GM23248 (cell line): ENCODE results near the gene ZSWIM5. TPM values are rescaled to one million over a fixed set of nuclear protein-coding genes. Genes with fewer than 3 reads are reported as not detected.
"Not testable (repeated sequence)": the region's sequence is repeated elsewhere in the genome, so short reads cannot be mapped to it uniquely, and the experiment has no call there.

ENCODE experiments used
- DNase-seq: peaks from one replicate; pipeline ENCODE4 v3.0.0-alpha.2; 2015
- H2AFZ ChIP-seq: fragments of 200-600 bp; sonication (generic); 2 replicates; pipeline ENCODE4 v1.6.1; 2016; ENCODE audit warnings: antibody characterized with exemption
- H3F3A ChIP-seq: fragments of 200-600 bp; sonication (generic); 2 replicates; pipeline ENCODE4 v1.6.1; 2016; ENCODE audit warnings: mild to moderate bottlenecking, antibody characterized with exemption, mixed run types; ENCODE audit not compliant: insufficient read depth
- H3K27ac ChIP-seq: fragments of 200-600 bp; sonication (generic); 2 replicates; pipeline ENCODE4 v1.5.1; 2016; ENCODE audit warnings: mild to moderate bottlenecking
- H3K27me3 ChIP-seq: fragments of 200-600 bp; sonication (generic); replicated peaks from 2 replicates; pipeline ENCODE4 v1.6.1; 2016; ENCODE audit warnings: mild to moderate bottlenecking; ENCODE audit not compliant: insufficient read depth
- H3K36me3 ChIP-seq: fragments of 200-600 bp; sonication (generic); 2 replicates; pipeline ENCODE4 v1.6.1; 2016; ENCODE audit warnings: low read depth, mild to moderate bottlenecking
- H3K4me1 ChIP-seq: fragments of 200-600 bp; sonication (generic); 2 replicates; pipeline ENCODE4 v1.6.1; 2016; ENCODE audit warnings: mild to moderate bottlenecking; ENCODE audit not compliant: insufficient read depth
- H3K4me2 ChIP-seq: fragments of 200-600 bp; sonication (generic); one replicate; pipeline ENCODE4 v1.6.1; 2016; ENCODE audit warnings: mild to moderate bottlenecking; ENCODE audit not compliant: unreplicated experiment
- H3K4me3 ChIP-seq: fragments of 200-600 bp; sonication (generic); 2 replicates; pipeline ENCODE4 v1.5.1; 2016; ENCODE audit warnings: mild to moderate bottlenecking
- H3K79me2 ChIP-seq: fragments of 200-600 bp; sonication (generic); 2 replicates; pipeline ENCODE4 v1.6.1; 2016; ENCODE audit warnings: mild to moderate bottlenecking; ENCODE audit not compliant: insufficient read depth
- H3K9ac ChIP-seq: fragments of 200-600 bp; sonication (generic); 2 replicates; pipeline ENCODE4 v1.6.1; 2016; ENCODE audit warnings: mild to moderate bottlenecking
- H3K9me2 ChIP-seq: fragments of 200-600 bp; sonication (generic); 2 replicates; pipeline ENCODE4 v1.6.1; 2016; ENCODE audit warnings: mixed run types, mild to moderate bottlenecking, moderate library complexity; ENCODE audit not compliant: insufficient read depth
- H3K9me3 ChIP-seq: fragments of 200-600 bp; sonication (generic); one replicate; pipeline ENCODE4 v1.6.1; 2017; ENCODE audit warnings: low read depth
- H4K20me1 ChIP-seq: fragments of 200-600 bp; sonication (generic); 2 replicates; pipeline ENCODE4 v1.6.0; 2016; ENCODE audit not compliant: insufficient read depth
- EZH2 ChIP-seq: fragments of 200-600 bp; sonication (generic); IDR thresholded peaks from 2 replicates; pipeline ENCODE4 v1.6.1; 2018; ENCODE audit warnings: antibody characterized with exemption, mild to moderate bottlenecking; ENCODE audit not compliant: insufficient read depth, poor library complexity, severe bottlenecking
- EZH2phosphoT487 ChIP-seq: fragments of 200-600 bp; sonication (generic); IDR thresholded peaks from 2 replicates; pipeline ENCODE4 v1.6.1; 2018; ENCODE audit warnings: antibody characterized with exemption, moderate library complexity, mild to moderate bottlenecking, low read depth; ENCODE audit not compliant: insufficient read depth
- WGBS, 2 experiments: methylation state at CpG; one replicate each; pipeline ENCODE4 v1.1.6; 2015 to 2017; ENCODE audit warnings: low lambda C conversion rate in 2 of 2, low coverage in 1 of 2; ENCODE audit errors: missing lambda C conversion rate in 2 of 2; 5-methylcytosine and 5-hydroxymethylcytosine counted together
- in situ Hi-C: fragments of 300-500 bp; cut with MboI; formaldehyde crosslinking; loops from 2 replicates; pipeline ENCODE4 v1.15.0; 2020
- polyA plus RNA-seq: library from polyadenylated mRNA; unstranded; fragments of >200 nt; fragmentation: Nextera tagmentation; extraction: Ambion mirVana; gene quantifications from 2 replicates; pipeline ENCODE4 v1.2.1, GENCODE V29; 2016
- total RNA-seq: library from RNA; depleted of rRNA; stranded (reverse); fragments of >200 nt; shearing (Covaris generic); gene quantifications from 2 replicates; pipeline ENCODE4 v1.2.3, GENCODE V29; 2014; rRNA removed

Gene ZSWIM5
- total RNA-seq (0.54 and 1.1 TPM in 2 replicates), polyA plus RNA-seq (0.06 and 0.08 TPM in 2 replicates)

DNA sequence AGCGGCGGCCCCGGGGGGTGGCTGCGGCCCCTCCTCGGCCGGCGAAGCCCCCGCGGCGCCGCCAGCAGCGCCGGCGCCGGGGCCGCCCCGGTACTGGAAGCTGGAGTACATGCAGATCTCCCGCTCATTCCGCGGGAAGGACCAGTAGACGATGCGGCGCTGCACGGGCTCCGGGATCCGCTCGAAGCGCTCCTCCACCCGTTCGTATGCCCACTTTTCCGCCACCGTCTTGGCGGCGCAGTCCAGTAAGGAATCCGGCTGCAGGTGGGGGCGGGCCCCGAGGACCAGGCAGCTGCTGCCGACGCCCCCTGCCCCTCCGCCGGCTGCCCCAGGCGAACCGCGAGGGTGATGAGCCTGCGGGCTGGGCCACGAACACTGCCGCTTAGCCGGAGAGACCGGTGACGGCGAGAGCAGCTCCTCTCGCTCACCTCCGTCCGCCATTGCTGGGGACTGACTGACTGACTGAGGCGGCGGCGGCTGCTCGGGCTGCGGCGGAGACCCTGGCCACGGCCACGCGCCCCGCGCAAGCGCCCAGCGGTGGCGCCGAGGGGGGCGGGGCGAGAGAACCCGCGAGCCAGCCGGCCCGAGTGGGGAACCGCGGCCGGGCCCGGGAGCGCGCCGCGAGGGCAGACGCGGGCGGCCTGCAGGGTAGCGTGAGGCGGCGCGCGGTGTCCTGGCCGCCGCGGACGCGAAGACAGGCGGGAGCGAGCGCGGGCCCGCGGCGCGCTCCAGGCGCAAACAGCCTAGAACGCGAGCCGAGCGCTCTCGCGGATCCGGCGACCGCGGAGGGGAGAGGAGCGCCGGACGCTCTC lies at the start of gene ZSWIM5:
ZSWIM5 (minus strand) TSS at position 696 of the 812 bp plus-strand sequence; CDS start at position 441, 255 bp downstream.
- peak; percentile 82 for DNase-seq
- Histone ChIP-seq H3K4me1 (peaks cover 10% of the 10 kb centered on the region), H3K9me2 (no peaks in the 10 kb centered on the region), H4K20me1 (no peaks in the 10 kb centered on the region), H2AFZ (peak within 1 kb of the TSS; percentile 91), H3K9ac (peak within 1 kb of the TSS; percentile 45), H3K27me3 (0 out of 2 replicates have a peak, but pooled peaks cover 6% of the 10 kb centered on the region), H3K27ac (no peak within 1 kb of the TSS), H3K9me3 (no peaks in the 10 kb centered on the region), H3K4me2 (peak within 1 kb of the TSS; percentile 86), H3K4me3 (peak within 1 kb of the TSS; percentile 81), H3K36me3 (no peaks in the 10 kb centered on the region), H3F3A (peaks cover 5% of the 10 kb centered on the region; the same call in 1 of the 2 replicates), H3K79me2 (no peaks in the 10 kb centered on the region)
- WGBS, 2 experiments: 1 to 2% methylated on average over 66 to 84 of the region's 118 CpGs
- TF ChIP-seq EZH2: no peak
- TF ChIP-seq EZH2phosphoT487: no peak
- in situ Hi-C loops: no loop called here

DNA sequence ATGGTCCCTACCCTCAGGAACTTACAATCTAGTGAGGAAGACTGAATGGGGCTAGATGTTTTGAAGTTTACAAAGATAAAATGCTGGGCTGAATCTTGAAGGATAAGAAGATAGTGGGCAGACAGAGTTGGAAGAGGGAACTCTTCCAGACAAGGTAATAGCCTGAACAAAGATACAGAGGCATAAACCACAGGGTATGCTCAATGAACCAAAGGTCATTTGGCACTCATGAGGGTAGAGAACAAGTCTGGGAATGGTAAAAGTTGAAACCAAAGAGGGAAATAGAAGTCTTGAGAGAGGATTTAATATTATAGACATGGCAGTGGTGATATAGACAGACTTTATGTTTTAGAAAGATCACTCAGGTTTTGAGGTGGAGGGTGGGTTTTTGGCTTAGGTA lies 48.1 kb upstream of the ZSWIM5 start:
- H3K79me2 ChIP-seq: no peaks in the 10 kb centered on the region
- H3K36me3 ChIP-seq: no peaks in the 10 kb centered on the region
- H3K27me3 ChIP-seq: no peaks in the 10 kb centered on the region
- no peaks in the 10 kb centered on the region for H3K4me1 ChIP-seq
- no peaks in the 10 kb centered on the region for H3F3A ChIP-seq
- TF ChIP-seq EZH2: no peak
- TF ChIP-seq EZH2phosphoT487: no peak
- in situ Hi-C loops: no loop called here
- H2AFZ ChIP-seq: no peak overlapping the region
- no peaks in the 10 kb centered on the region for H3K9me2 ChIP-seq
- H4K20me1 ChIP-seq: no peaks in the 10 kb centered on the region
- no peaks in the 10 kb centered on the region for H3K9me3 ChIP-seq
- no peak overlapping the region for H3K4me3 ChIP-seq
- DNase-seq: no peak
- H3K27ac ChIP-seq: no peak overlapping the region
- H3K4me2 ChIP-seq: no peak overlapping the region
- no peak overlapping the region for H3K9ac ChIP-seq

DNA sequence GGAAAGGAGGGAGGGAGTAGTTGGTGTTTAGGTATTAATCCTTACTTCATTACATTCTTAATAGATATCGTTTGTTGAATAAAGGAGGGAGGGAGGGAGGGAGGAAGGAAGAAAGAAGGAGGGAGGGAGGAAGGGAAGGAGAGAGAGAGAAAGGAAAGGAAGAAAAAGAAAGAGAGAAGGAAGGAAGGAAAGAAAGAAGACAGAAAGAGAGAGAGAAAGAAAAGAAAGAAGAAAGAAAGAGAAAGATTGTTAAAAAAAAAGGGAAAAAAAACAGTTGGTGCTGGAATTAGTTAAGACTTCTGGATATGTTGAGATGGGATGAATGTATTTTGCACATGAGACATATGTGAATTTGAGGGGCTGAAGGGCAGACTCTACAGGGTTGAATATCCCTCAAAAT lies 44.1 kb upstream of the ZSWIM5 start:
- WGBS, 2 experiments: 3% methylated on average over 1 of the region's 1 CpG; no CpG with 5 or more reads in 1 of the 2 experiments
- Histone ChIP-seq H3K9ac (no peak overlapping the region), H4K20me1 (no peaks in the 10 kb centered on the region), H2AFZ (no peak overlapping the region), H3K9me2 (no peaks in the 10 kb centered on the region), H3K4me1 (peaks cover 11% of the 10 kb centered on the region), H3K27me3 (no peaks in the 10 kb centered on the region), H3K27ac (no peak overlapping the region), H3K9me3 (no peaks in the 10 kb centered on the region), H3F3A (peaks cover 12% of the 10 kb centered on the region), H3K79me2 (no peaks in the 10 kb centered on the region), H3K36me3 (no peaks in the 10 kb centered on the region), H3K4me3 (no peak overlapping the region), H3K4me2 (no peak overlapping the region)
- no peak for DNase-seq
- TF ChIP-seq EZH2 (no peak), EZH2phosphoT487 (no peak)
- in situ Hi-C loops: no loop called here

DNA sequence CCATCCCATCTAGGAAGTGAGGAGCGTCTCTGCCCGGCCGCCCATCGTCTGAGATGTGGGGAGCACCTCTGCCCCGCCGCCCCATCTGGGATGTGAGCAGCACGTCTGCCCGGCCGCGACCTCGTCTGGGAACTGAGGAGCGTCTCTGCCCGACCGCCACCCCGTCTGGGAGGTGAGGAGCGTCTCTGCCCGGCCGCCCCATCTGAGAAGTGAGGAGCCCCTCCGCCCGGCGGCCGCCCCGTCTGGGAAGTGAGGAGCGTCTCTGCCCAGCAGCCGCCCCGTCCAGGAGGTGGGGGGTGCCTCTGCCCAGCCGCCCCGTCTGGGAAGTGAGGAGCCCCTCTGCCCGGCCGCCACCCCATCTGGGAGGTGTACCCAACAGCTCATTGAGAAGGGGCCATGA lies 41.6 kb upstream of the ZSWIM5 start:
- H3K4me2 ChIP-seq, DNase-seq, H4K20me1 ChIP-seq, H3K9me2 ChIP-seq, H3K9ac ChIP-seq, H3K27me3 ChIP-seq, H3K27ac ChIP-seq, in situ Hi-C loops, H3K36me3 ChIP-seq, H2AFZ ChIP-seq, H3K79me2 ChIP-seq, H3K9me3 ChIP-seq, H3K4me3 ChIP-seq: not testable (repeated sequence)
- Histone ChIP-seq H3K4me1 (peaks cover 20% of the 10 kb centered on the region), H3F3A (peaks cover 28% of the 10 kb centered on the region)
- WGBS, 2 experiments: 89 to 94% methylated on average over 6 to 30 of the region's 30 CpGs
